Endothelial cell of umbilical vein (primary cell): ENCODE data around the gene CMTR1.

Source experiments
- EZH2 ChIP-seq: IDR thresholded peaks from 2 replicates; pipeline ENCODE4 v1.6.1; 2012; ENCODE audit warnings: borderline replicate concordance, low read depth, mild to moderate bottlenecking, moderate library complexity, low read length, inconsistent platforms; ENCODE audit not compliant: severe bottlenecking
- FOS ChIP-seq: IDR thresholded peaks from 2 replicates; pipeline ENCODE4 v1.6.1; 2011; ENCODE audit warnings: mild to moderate bottlenecking, low read length, moderate library complexity, borderline replicate concordance; ENCODE audit not compliant: insufficient read depth
- JUN ChIP-seq: IDR thresholded peaks from 2 replicates; pipeline ENCODE4 v1.6.1; 2011; ENCODE audit warnings: borderline replicate concordance, low read depth; ENCODE audit not compliant: insufficient read length, insufficient read depth
- MYC ChIP-seq: IDR thresholded peaks from one replicate; pipeline ENCODE4 v1.6.1; 2011; ENCODE audit warnings: mild to moderate bottlenecking, low read depth, low read length
- POLR2A ChIP-seq: IDR thresholded peaks from 2 replicates; pipeline ENCODE4 v1.6.1; 2012; ENCODE audit warnings: low read depth, mild to moderate bottlenecking, control low read depth, low read length
- POLR2AphosphoS5 ChIP-seq: IDR thresholded peaks from 2 replicates; pipeline ENCODE4 v1.6.1; 2012; ENCODE audit warnings: low read depth, mild to moderate bottlenecking, control low read depth, low read length, moderate library complexity; ENCODE audit not compliant: insufficient read depth
- TF ChIP-seq, protein P1 (sequence below), 2 donors: IDR thresholded peaks; 1 replicate in 1 of 2; 2 replicates in 1 of 2; pipeline ENCODE4 v1.5.1; 2011; ENCODE audit warnings: low read length in 2 of 2, mild to moderate bottlenecking in 2 of 2, moderate library complexity in 2 of 2, control low read depth in 1 of 2, inconsistent platforms in 1 of 2, low read depth in 1 of 2; ENCODE audit not compliant: insufficient read depth in 1 of 2; ENCODE audit errors: extremely low read depth in 1 of 2
- TF ChIP-seq, protein P2 (sequence below): IDR thresholded peaks from 2 replicates; pipeline ENCODE4 v1.6.1; 2011; ENCODE audit not compliant: insufficient read depth, insufficient read length

DNA sequence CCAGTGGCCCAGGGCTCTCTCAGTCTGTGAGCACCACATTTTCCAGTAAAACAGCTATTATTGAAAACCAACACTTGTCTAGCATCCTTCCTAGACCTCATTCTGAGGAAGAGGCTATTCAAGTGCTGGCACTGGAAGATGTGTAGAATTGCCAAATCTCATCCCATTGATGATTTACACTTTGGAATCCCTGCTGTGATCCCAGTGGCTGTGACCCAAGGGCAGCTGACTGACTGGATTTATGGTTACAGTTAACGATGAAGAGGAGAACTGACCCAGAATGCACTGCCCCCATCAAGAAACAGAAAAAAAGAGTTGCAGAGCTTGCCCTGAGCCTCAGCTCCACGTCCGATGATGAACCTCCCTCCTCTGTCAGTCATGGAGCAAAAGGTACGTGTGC lies 2.4 kb downstream of the CMTR1 start:
- TF ChIP-seq, protein P1, sequence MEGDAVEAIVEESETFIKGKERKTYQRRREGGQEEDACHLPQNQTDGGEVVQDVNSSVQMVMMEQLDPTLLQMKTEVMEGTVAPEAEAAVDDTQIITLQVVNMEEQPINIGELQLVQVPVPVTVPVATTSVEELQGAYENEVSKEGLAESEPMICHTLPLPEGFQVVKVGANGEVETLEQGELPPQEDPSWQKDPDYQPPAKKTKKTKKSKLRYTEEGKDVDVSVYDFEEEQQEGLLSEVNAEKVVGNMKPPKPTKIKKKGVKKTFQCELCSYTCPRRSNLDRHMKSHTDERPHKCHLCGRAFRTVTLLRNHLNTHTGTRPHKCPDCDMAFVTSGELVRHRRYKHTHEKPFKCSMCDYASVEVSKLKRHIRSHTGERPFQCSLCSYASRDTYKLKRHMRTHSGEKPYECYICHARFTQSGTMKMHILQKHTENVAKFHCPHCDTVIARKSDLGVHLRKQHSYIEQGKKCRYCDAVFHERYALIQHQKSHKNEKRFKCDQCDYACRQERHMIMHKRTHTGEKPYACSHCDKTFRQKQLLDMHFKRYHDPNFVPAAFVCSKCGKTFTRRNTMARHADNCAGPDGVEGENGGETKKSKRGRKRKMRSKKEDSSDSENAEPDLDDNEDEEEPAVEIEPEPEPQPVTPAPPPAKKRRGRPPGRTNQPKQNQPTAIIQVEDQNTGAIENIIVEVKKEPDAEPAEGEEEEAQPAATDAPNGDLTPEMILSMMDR (IDR thresholded peaks at IDR 0.05; ENCODE audit: extremely low read depth in 1 of 2, insufficient read depth in 1 of 2, low read depth in 1 of 2, low read length in 2 of 2): no peak
- no peak for TF ChIP-seq POLR2A
- no peak for TF ChIP-seq POLR2AphosphoS5
- TF ChIP-seq MYC: no peak
- TF ChIP-seq EZH2: no peak
- TF ChIP-seq, protein P2, sequence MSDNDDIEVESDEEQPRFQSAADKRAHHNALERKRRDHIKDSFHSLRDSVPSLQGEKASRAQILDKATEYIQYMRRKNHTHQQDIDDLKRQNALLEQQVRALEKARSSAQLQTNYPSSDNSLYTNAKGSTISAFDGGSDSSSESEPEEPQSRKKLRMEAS: no peak
- TF ChIP-seq JUN: no peak
- no peak for TF ChIP-seq FOS
